ENCODE measurements around the gene PVALB. TPM values are rescaled to one million over a fixed set of nuclear protein-coding genes. Genes with fewer than 3 reads are reported as not detected.
A peak's percentile ranks its signal among the peaks of the same experiment; 100 is the strongest.

Gene PVALB
- total RNA-seq, 1 donor from 2014 or later = not detected

DNA sequence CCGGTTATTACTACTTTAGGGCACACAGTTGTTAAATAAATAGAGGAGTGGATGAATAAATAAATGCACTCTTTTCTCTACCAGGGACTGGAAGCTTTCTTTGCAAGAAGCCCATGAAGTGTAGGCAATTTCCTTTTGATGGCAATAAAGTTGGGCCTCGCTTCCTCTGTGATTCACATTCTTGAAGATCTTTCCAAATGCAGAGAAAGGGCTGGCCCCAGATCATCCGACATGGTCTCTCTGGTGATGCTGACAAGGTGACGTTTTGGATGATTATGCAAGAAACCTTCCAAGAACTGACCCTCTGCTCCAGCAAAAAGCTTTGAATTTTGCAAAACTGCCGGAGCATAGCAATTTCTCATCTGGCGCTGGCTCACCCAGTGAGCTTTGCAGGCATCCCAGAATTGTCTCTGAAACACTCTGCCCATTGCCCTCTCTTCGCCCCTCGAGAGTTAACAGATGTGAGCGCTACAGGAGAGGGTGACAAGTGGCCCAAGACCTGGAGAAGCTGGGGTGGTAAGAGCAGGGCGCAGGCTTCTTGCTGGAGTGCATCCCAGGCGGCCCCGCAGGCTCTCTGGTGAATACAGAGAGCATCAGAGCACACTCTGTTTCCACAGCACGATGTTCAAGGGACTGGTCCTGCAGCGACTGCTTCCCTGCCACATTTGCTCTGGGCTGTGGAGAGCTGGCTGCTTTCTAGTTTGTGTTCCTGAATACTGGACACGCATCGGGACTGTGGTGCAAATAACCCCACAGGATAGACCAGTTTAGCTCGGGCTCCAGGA lies 29.4 kb downstream of the PVALB start:
- ATAC-seq (ENCODE audit: poor library complexity) = no peak
- DNase-seq = no peak
- intact Hi-C loops (cut with DNase I) = no loop called here

DNA sequence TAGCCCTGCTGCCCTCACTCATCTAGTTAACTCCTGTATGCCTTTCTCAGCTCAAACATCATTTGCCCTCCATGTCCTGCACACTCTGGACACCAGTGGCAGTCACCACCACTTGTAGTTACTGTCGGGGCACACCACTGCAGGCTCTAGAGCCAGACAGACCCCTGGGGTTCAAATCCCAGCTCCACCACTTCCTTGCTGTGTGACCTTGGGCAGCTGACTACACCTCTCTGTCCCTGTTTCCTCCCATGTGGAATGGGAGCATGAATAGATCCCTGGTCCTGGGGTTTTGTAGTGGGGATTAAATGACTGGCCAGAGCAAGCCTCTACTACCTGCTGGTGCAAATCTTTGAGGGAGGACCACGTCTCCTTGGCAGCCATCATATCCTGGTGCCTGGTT lies 33.1 kb downstream of the PVALB start:
- ATAC-seq (ENCODE audit: poor library complexity) = no peak
- DNase-seq = no peak
- intact Hi-C loops (cut with DNase I) = loop anchor here (5.0 kb wide), 4 partner anchors 74 to 414 kb away; no protein-coding TSS in a partner anchor

DNA sequence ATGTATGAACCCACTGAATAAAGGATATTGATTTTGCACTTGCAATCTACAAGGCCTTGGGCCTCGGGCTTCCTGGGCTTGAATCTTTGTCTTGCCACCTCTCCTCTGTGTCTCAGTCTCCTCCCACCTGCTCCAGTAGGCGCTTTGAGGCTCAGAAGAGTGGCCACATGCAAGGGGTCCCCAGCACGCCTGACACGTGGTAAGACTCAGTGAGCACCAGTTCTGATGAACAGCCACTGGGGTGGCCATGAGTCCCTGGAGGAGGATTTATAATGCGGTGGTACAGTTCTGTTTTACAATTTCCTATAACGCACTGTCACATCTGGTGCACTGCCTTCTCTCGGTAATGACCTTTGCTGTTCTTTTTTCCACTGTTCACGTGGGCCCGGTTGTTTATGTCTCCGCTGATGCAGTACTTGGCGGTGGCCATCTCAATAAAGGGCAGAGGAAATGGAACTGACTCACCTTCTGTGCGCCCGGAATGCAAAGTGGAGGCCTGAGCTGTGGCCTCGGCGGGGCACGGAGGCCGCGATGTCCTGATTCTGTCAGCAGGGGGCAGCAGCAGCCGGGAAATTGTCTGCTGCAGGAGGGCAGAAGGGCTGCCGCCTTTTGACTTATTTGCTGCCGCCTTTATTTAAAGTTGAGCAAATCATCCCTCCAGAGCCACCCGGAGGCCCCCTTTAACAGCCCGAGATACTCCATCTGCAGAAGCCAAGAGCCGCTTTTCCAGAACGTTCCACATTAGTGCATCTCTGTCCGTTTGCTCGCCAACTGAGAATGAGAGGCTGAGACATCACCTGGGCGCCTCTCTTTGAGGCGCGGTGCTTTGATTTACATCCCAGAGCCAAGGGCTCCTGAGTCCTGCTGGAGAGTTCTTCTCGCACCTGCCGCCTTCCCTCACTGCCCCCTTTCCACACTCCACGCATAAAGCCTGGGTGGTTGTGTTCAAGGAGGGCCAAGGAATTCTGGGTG lies 34.9 kb downstream of the PVALB start:
- DNase-seq = peak; percentile 86
- ATAC-seq (ENCODE audit: poor library complexity) = peak; percentile 92
- intact Hi-C loops (cut with DNase I) = loop anchor here (5.0 kb wide), 4 partner anchors 75 to 415 kb away; no protein-coding TSS in a partner anchor

DNA sequence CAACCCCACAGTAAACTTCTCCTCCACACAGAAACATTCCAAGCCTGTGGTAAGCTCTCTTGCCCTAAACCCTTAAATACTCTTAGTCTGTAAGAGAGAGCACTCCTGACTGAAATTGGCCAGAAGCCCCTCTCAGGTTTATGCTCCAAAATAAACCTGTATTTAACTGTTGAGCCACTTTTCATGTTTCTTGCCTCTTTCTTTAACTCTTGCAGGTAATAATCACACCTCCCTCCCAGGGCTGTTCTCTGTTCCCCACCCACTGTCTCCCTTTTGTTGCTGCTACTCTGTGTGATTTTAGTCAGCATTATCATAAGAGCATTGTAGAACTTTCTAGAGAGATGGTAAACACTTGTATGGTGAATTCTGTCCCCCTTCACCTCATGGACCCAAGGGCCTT lies 38.8 kb downstream of the PVALB start:
- DNase-seq (no peak), ATAC-seq (ENCODE audit: poor library complexity) (no peak)
- intact Hi-C loops (cut with DNase I) = no loop called here

DNA sequence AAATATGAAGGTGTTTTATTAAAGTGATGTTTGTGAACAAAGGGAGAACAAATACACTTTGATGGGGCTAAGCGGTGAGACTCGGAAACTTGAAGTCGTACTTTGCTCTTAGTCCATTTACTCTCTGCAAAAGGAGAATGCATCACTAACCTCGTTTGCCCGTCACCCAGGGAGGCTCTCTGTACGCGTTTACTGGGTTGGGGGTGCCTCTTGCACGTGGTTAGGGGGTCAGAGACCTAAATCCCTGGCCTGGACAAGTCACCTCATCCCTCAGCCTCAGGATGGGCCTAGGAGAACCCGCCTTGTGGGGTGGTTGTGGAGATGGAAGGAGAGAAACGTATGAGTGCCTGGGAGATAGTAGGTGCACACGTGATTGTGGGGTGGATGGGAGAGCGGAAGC lies 40.1 kb downstream of the PVALB start:
- no peak for DNase-seq
- intact Hi-C loops (cut with DNase I) = no loop called here
- no peak for ATAC-seq (ENCODE audit: poor library complexity)

DNA sequence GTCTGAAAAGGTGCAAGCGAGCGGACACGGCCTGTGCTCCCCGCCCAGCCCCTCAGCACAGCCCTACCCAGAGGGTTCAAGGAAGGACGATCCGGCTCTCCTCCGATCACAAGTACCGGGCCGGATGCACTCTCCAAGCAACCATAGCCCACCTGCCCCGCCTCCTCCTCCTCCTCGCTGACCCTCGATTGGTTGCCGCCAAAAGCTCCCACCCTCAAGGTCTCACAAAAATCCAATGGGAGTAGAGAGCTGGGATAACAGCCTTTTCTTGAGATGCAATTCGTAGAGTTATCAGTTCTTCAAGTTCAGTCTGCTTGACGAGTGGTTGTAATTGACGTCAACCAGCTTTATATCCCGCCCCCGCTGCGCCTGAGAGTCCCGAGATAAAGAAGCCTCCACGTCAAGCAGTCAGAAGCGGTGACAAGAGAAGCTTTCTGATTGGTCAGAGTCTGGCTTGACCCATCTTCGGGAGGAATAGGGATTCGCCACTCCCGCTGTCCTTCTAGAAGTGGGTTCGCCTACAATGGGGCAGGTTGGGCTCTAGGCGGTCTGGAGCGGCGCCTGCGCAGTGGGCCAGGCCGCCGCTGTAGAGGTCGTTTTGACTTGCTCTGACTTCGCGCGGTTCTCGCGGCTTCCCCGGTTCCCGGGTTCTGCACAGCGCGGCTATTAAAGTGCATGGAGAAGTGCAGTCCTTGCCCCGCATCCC lies 40.7 kb downstream of the PVALB start, which contains the start of gene IFT27:
IFT27 (minus strand) TSS at position 156 of the 706 bp plus-strand sequence. CDS start 412 bp downstream, outside the sequence.
- DNase-seq (peak; percentile 98), ATAC-seq (ENCODE audit: poor library complexity) (peak; percentile 98)
- intact Hi-C loops (cut with DNase I) = no loop called here

DNA sequence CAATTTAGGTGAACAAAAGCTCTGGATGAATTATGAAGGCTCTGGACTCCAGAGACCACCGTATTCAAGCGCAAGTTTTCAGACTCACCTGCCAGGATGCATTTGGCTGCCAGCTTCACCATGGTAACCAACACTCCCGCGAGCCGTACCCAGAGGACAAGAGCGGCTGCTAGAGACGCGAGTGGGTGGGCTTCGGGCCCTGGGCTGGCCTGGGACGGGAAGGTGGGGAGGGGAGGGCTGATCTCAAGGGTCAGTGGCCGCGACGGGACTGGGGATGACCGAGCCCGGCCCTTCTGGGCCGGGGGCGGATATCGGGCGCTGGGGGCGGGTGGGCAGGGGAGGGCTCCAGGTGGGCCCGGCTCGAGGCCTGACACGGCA lies 41.3 kb downstream of the PVALB start:
- intact Hi-C loops (cut with DNase I) = no loop called here
- peak; percentile 55 for DNase-seq
- peak; percentile 11 for ATAC-seq (ENCODE audit: poor library complexity)

DNA sequence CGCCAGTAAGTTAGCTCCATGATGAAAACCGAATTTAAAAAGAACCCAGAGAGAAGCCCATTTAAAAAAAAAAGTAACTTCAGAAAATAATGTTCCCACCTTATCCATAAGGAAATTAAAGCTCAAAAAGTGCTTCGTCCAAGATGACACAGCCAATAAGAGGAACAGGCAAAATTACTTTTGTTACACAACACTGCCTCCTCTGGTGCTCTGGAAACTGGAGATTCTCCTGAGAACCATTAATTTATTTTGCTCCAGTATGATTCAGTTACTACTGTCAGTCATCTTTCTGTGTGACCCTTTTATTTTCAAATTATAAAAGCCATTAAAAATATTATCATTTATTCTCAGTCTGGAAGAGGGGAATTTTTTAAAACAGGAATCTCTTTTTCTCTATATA lies 42.9 kb downstream of the PVALB start:
- intact Hi-C loops (cut with DNase I) = no loop called here

DNA sequence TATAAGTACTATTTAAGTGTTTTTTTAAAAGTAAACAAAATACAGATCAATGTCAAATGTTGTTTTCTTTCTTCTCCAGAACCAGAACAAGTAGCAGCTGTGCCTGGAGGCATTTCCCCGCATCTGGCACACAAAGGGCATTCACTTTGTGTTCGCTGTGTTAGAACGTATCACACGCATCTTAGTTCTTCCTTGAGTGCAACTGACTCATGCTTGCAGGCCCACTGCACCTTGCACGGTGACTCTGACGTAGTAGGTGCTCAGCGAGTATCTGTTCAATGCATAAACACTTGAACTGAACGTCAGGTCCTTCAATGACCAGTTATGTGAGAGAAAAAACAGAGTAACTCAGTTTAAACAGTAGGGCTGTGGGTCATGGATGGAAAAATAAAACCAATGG lies 44.4 kb downstream of the PVALB start:
- intact Hi-C loops (cut with DNase I) = no loop called here
- DNase-seq (no peak), ATAC-seq (ENCODE audit: poor library complexity) (no peak)

More for the DNA sequence above, 42.9 kb downstream of the PVALB start:
- DNase-seq = no peak
- ATAC-seq (ENCODE audit: poor library complexity) = no peak

DNA sequence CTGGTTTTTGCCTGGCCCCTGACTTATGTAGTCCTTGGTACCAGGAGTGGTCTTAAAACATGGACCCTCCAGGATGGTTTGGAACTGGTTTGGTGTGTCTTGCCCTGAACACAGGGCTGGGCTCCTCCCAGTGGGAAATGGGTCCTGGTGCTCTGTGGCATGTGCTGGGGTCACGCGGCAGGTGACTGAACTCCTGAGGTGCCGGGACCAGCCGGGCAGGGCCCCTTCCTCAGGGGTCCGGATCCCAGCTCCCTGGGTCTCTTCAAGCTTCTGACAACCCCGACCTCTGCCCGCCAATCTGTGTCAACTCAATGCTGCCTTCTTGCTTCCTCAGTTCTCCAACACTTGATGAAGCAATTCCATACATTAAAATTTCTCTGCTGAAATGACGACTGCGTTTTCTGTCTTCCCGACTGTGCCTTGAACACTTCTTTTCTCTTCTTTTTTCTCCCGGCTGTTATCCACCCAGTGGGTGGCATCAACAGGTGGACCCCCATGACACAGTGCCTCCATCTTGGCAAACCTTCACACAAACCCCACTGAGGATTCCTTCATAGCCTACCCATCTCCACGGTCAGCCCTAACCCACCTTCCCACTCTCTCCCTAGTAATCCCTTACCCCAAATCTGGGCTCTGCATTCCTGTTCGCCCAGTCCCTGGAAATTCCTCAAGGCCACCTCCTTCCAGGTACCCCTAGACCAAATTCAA lies 45.3 kb downstream of the PVALB start:
- ATAC-seq (ENCODE audit: poor library complexity) = no peak
- DNase-seq = no peak
- intact Hi-C loops (cut with DNase I) = no loop called here

DNA sequence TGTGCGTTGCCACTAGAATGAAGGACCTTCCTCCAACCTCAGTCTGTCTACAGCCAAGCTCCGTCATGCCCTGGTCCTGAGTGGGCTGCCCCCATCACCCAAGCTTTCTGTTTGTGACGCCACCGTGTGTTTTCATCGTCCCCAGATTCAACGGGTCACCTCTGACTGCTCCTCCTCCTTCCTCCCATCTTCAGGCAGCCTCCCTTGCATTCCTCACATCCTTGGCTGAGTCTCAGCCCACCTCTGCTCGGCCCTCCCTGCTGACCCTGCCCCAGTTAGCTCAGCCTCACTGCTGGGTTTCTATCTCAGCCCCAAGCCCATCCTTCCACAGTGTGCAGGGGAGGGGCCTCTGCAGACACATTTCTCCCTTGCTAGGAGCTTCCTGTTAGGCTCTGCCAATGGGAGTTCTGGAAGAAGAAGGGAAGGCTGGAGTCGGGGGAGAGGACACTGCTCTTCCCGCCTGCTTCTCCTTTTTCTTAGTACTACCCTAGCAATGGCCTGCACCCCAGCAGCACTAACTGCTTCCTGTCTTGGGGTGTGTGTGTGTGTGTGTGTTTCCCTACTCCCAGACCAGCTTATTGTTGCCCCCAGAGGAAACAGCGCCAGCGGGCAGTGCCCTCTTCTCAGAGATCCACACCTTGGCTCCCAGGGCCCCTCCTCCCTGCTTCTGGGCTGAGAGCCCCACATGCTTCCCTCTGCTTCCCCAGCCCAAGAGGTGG lies 46.2 kb downstream of the PVALB start:
- no peak for ATAC-seq (ENCODE audit: poor library complexity)
- DNase-seq = no peak
- intact Hi-C loops (cut with DNase I) = no loop called here

DNA sequence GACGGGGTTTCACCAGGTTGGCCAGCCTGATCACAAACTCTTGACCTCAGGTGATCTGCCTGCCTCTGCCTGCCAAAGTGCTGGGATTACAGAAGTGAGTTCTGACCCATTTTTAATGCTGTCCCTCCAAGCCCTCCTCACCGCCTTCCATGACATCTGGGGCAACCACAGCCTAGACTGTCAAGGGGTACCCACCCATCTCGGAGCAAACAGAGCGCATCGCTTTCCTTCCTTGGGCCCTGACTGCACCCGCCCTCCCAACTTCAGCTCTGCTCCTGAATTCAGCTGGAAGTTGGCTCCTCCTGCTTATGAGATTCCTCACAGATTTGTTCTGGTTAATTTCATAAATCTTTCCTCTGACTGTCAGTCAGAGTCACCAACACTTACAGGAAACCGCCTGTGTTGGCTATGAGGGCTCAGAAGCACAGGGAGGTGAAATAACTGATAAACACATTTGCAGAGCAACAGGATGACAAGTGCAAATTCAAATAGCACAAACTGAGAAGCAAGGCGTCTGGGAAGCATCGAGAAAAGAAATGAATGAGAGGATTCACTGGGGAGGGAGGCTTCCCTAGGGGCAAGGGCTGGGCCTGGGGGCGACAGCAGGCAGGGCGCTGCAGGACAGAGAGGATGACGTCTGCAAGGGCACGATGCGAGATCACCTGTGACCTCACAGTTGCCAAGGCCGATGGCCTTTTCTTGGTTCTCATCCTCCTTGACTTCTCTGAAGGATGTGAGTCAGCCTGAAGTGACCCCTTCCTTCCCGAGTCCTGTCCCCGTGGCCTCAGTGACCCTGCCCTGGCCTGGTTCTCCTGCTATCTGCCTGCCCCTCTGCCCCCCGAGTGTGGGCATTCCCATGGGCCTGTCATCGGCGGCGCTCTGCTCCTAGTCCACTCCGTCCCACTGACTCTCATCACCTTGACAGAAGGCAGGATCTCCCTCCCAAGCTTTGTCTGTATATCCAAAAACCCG lies 47.0 kb downstream of the PVALB start:
- intact Hi-C loops (cut with DNase I) = loop anchor here (10.0 kb wide), 1 partner anchor 225 kb away; no protein-coding TSS in a partner anchor
- no peak for ATAC-seq (ENCODE audit: poor library complexity)

DNA sequence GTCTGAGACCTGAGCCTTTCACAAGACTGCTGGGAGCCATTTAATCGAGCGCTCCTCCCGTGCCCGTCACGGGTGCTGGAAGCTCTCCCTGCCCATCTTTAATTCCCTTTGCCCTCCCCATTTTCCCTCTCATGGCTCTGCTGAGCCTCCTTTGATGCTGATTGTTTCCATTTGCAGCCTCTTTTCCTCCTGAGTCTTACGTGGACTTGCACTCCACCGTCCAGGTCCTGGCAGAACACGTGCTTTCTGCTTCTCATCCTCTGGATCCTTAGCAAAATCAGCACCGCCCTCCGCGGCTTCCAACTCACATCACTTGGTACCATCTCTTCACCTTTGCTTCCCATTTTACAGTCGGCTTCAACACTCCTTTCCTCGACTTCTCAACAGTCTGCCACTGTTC lies 48.2 kb downstream of the PVALB start:
- intact Hi-C loops (cut with DNase I) = loop anchor here (10.0 kb wide), 1 partner anchor 224 kb away; no protein-coding TSS in a partner anchor
- no peak for DNase-seq
- no peak for ATAC-seq (ENCODE audit: poor library complexity)

More for the DNA sequence above, 47.0 kb downstream of the PVALB start:
- DNase-seq = no peak

DNA sequence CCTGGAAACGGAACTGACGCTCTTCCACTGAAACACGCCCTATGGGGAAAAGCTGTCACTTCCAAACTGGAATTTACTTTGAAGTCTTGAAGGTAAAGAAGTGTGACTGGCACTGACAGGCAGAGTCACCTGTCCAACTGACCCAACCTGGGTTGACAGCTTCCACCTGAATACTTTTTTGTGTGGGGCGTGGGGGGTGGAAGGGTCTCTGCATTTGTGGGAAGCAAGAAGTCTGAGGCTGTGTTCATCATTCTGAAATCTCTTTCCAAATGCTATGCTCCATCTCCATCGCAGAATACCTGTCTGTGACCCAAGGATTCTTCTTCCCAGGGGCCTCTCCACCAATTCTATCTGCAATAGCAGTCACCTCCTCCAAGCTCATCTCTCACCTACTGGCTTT lies 48.7 kb downstream of the PVALB start:
- no peak for DNase-seq
- ATAC-seq (ENCODE audit: poor library complexity) = no peak
- intact Hi-C loops (cut with DNase I) = loop anchor here (10.0 kb wide), 1 partner anchor 223 kb away; no protein-coding TSS in a partner anchor

DNA sequence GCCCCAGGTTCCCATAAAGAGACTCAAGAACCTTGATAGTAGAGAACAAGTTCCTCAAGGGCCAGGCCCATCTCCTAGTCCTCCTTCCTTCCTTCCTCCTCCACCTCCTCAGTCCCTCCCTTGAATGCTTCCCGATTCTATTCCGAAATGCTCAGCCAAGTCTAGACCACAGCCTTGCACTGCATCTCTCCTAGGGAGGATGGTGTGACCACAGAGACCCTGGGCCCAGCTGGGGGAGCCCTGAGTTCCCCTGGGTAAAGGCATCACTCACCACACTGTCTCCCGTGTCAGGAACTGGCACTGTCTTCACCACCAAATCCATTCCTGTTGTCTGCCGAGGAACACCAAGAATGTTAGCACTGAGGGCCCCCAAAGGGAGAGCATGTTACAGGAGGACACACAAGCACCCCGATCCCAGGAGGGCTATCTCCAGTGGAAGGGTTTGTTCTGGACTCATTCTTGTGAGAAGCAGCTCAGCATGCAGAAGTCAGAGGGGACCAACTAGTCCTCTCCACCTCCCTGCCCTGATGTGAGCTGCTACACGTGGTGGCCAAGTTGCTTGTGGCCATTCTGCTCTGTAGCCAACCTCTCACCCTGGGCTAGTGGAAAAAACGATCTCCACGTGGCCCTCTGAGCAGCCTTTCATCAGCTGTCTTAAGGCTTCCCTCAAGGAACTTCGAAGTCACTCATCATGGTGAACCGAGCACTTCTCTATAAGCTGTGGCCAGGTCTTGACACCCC lies 49.6 kb downstream of the PVALB start:
- DNase-seq (no peak), ATAC-seq (ENCODE audit: poor library complexity) (no peak)
- intact Hi-C loops (cut with DNase I) = loop anchor here (10.0 kb wide), 1 partner anchor 222 kb away; no protein-coding TSS in a partner anchor

Data from Right ventricle myocardium superior (tissue), 1 donor.